RPMI7951 (cell line): ENCODE measurements around the gene NUDT2. TPM values are rescaled to one million over a fixed set of nuclear protein-coding genes. Genes with fewer than 3 reads are reported as not detected.
"Not testable (repeated sequence)": the region's sequence is repeated elsewhere in the genome, so short reads cannot be mapped to it uniquely, and the experiment has no call there.

Experiments
- DNase-seq: peaks from one replicate; pipeline ENCODE4 v3.0.0-alpha.2; 2012; ENCODE audit warnings: low read depth
- total RNA-seq: library from RNA; depleted of rRNA; stranded (reverse); fragments of >200 nt; shearing (Covaris generic); gene quantifications from 2 replicates; pipeline ENCODE4 v1.2.3, GENCODE V29; 2014

The NUDT2 gene
- total RNA-seq, 1 experiment from 2014 or later, result 40.6 TPM

DNA sequence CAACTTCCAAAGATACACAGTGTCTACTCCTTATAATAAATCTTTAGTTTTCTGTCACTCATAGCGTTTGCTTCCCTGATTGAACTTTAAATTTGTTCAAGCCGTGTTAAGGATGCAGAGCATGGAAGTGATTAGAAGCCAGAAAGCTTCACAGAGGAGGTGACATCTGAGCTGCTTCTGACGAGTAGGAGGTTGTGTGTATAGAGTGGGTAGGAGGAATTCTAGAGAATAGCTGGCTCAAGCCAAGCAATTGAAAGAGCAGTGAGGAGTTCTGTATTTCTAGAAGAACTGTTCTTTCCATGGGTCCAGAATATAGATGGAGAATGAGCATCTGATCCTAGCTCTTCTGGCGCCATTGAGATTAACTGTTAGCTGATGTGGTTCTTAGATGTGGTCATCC is 6.0 kb downstream of the NUDT2 start:
- no peak for DNase-seq

DNA sequence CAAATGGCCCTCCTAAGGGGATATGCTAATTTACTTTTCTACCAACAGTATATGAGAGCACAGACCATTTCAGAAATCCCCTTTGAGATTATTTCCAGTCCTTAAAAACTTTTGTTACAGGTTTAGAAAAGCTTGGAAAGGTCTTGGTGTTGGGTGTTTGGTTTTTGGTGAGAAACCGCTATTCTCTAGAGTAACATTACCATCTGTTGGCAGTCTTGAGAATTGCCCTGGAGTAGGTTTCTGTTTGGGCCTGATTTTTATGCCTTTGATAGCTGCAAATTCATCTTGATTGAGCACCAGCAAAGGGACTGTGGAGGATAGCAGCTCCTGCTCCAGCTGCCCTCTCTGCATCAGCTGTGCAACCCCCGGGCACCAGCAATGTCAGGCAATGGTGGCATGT is 8.0 kb downstream of the NUDT2 start:
- DNase-seq, result no peak

DNA sequence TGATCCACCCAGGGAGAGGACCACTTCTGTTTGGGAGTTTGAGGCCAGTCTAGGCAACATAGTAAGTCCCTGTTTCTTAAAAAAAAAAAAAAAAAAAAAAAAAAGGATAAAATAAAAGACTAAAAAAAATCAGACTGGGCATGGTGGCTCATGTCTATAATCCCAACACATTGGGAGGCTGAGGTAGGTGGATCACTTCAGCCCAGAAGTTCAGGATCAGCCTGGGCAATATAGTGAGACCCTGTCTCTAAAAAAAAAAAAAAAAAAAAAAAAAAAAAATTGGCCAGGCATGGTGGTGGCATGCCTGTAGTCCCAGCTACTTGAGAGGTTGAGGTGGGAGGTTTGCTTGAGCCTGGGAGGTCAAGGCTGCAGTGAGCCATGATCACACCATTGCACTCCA is 8.7 kb downstream of the NUDT2 start:
- DNase-seq, result not testable (repeated sequence)

DNA sequence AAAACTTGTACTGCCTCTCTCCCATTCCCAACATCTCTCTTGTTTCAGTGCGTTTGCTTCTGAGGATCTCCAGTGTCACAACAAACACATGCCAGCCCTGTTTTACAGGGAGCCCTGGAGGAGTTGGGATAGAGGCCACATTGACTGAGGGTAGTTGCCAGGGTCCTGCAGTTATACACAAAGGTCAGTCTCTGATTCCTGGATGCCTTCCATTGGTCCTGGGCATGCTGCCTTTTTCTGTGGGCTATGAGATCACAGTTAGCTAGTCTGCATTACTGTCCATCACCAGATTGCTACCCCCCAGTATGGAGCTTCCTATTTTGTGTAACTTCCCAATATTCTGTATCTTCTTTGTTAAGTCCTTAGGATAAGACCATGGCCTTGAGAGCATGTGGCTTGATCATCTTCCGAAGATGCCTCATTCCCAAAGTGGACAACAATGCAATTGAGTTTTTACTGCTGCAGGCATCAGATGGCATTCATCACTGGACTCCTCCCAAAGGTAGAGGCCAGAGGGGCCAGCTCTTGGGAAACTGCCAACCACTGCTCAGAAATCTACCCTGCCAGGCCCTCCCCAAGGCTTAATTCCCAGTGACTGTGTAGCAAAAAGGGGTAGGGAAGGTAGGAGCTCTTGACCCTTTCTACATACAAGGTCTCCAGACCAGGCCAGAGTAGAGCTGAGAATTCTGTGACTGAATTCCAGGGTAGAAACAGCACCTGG is 9.5 kb downstream of the NUDT2 start:
- DNase-seq, result no peak

DNA sequence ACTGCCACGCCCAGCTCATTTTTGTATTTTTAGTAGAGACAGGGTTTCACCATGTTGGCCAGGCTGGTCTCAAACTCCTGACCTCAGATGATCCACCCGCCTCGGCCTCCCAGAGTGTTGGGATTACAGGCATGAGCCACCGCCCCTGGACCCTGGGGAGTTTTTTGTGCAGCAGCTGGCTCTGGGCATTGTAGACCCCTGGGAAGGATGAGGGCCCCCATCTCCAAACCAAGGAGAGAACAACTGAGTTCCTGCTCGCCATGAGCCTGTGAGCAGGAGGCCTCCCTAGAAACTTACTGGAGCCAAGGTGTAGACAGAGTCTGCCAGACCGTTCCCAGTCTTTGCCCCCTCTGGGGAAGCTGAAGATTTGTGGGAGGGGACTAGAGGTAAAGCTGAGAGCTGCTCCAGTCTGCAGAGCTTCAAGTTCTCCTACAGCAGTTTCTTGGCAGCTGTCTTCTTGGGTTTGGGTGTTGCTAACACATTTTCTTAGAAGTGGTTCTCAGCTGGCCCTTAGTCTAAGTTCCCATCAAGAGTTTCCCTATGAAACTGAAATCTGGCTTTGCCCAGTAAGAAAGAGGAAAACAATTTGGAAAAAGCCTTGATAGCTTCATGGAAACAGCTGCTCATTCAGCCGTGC is 12.4 kb downstream of the NUDT2 start:
- no peak for DNase-seq

DNA sequence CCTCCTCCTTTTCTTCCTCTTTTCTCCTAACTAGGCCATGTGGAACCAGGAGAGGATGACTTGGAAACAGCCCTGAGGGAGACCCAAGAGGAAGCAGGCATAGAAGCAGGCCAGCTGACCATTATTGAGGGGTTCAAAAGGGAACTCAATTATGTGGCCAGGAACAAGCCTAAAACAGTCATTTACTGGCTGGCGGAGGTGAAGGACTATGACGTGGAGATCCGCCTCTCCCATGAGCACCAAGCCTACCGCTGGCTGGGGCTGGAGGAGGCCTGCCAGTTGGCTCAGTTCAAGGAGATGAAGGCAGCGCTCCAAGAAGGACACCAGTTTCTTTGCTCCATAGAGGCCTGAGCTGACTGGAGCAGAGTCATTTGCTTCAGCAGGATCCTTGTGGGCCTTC is 13.7 kb downstream of the NUDT2 start:
- DNase-seq, result no peak

DNA sequence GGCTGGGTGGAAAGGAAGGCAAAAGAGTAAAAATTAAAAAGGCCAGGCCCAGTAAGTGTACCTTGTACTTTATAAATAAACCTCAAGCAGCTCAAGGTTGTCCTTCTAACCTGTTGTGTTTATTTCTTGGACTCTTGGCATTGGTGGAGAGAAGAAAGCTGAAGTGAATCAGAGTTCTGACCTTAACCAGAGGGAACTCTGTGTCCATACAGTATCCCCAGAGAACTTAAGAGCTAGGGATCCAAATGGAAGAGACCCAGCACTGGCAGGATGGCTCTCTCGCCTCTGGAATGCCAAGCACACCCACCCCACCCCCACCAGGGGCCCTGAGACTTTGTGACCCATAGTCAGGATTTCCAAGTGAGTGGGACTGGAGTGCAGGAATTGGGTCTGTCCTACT is 14.2 kb downstream of the NUDT2 start:
- DNase-seq, result no peak

DNA sequence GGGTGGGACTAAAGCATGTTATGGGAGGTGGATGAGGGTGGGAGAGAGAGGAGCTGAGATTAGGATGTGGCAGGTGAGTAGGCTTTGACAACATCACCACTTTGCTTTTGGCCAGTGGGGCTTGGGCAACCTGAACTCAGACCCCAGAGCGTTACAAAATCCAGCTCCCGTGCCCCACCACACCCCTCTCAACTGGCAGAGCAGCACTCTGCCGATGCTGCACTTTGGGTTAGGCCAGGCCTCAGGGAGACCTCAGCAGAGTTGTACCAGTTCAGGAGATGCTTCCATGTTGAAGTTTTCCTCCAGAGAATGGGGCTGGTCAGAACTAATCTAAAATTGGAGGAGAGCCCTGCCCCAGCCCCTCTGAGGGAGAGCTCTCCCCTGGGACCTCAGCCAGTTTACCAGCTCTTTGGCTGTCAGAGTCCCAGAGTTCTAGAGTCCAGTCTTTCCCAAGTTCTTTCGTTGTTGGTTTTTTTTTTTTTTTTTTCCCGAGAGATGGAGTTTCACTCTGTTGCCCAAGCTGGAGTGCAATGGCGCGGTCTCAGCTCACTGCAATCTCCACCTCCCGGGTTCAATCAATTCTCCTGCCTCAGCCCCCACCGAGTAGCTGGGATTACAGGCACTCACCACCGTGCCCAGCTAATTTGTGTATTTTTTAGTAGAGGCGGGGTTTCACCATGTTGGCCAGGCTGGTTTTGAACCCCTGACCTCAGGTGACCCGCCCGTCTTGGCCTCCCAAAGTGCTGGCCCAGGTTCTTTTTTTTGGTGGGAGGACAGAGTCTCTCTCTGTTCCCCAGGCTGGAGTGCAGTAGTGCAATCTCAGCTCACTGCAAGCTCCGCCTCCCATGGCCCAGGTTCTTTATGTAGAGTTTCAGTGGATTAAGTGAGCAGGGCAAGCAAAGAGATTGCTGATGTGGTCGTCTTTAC is 17.8 kb downstream of the NUDT2 start:
- no peak for DNase-seq

DNA sequence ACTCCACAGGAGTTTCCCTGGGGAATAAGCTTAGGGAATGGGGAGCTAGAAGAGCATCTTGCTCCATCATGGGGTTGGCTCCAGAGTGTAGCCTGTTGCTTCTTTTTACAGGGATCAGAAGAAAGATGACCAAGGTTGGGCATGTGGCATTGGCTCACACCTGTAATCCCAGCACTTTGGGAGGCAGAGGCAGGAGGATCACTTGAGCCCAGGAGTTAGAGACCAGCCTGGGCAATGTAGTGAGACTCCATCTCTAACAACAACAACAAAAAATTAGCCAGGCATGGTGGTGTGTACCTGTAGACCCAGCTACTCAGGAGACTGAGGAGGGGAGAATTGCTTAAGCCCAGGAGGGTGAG is 18.4 kb downstream of the NUDT2 start:
- no peak for DNase-seq

DNA sequence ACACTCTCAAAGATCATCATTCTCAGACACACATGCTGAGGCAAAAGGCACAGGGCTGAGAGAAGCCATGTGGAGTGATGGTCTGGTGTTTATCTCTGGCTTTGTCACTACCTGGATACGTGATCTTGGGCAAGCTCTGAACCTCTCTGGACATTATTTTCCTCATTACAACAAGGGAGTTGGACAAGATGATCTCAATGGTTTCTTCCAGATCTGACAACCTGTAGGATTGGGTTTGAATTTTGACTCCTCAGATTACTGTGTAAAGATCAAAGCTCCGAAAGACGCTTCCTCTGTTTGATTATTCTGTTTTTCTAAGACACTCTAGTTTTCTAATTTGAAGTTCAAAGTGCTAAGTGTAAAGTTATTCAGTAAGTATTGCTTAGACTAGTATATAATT is 20.0 kb downstream of the NUDT2 start:
- DNase-seq, result no peak

DNA sequence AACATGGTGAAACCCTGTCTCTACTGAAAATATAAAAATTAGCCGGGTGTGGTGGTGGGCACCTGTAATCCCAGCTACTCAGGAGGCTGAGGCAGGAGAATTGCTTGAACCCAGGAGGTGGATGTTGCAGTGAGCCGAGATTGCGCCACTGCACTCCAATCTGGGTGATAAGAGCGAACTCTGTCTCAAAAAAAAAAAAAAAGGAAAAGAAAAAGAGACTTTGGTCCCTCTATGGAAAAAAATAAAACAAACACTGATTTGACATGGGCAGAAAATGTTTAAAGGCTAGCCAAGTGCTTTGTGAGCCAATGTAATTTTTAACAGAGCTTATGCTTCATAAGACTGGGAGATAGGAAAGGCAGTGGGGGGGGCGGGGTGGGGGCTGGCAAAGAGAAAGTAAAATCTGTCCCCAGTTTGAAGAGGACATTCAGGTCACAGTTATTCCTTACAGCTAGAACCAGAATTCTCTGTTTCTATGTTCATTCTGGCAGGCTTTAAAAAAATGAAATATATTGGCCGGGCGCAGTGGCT is 22.8 kb downstream of the NUDT2 start:
- DNase-seq, result not testable (repeated sequence)

DNA sequence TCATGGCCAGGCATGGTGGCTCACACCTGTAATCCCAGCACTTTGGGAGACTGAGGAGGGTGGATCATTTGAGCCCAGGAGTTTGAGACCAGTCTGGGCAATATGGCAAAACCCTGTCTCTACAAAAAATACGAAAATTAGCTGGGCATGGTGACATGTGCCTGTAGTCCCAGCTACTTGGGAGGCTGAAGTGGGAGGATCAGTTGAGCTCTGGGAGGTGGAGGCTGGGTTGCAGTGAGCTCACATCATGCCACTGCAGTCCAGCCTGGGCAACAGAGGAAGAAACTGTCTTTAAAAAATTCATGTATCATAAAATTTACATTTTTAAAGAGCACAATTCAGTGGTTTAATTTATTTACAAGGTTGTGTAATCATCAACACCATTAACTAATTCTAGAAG is 23.6 kb downstream of the NUDT2 start:
- DNase-seq, result not testable (repeated sequence)

DNA sequence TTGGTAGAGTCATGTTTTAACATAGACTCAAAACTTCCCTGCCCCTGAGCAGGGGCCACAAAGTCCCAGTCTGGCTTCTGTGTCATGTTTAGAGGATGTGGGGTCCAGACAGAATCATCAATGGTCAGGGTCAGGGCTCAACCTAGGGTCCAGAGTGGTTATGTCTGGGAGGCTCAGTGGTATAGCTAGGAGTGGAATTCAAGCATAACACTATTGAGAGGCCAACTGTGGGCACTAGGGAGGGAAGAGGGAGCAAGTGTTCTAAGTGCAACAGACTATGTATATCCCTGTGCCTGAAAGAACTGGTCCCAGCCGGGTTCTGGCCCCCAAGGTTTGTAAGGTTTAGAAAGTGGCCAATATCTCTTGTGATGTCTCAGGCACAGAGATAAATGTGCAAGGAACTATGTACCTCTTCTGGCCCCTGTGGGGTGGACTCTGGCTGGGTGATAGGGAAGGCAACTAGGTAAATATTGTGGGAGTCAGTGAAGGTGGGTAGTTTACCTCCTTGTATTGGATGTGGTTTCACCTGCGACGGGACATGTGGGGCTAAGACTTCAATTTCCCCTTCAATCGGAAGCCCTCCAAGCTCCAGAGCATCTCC is 33.3 kb downstream of the NUDT2 start:
- no peak for DNase-seq

DNA sequence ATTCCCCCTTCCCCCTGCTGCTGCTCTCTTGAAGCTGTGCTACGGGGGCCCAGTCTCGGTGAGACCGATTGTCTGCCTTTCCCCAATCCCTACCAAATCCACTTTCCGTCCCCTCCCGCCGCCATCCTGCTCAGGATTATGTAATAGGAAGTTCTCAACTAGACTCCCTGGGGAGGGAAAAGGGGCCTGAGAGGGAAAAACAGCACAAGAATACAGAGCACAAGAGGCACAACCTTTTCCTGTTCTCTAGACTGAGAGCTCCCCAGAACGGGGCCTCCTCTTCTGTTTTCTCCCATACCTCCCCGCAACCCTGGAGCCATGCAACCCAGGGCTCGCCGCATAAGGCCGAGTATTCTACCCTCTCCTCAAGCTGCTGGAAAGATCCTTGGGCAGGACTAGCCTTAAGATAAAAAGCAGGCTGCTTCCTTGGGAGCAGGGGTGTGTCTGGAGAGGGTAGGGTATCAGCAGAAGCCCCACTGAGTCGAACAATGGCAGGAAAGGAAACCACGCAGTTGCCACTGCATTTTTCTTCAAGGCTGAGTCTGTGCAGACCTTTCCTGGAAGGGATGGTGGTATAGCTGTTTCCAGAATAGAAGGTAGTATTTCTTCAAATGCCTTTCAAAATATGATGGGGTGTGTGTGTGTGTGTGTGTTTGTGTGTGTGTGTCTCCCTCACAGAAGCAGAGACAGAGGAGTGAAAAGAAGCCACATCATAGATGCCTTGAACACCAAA is 34.4 kb downstream of the NUDT2 start:
- DNase-seq, result no peak

DNA sequence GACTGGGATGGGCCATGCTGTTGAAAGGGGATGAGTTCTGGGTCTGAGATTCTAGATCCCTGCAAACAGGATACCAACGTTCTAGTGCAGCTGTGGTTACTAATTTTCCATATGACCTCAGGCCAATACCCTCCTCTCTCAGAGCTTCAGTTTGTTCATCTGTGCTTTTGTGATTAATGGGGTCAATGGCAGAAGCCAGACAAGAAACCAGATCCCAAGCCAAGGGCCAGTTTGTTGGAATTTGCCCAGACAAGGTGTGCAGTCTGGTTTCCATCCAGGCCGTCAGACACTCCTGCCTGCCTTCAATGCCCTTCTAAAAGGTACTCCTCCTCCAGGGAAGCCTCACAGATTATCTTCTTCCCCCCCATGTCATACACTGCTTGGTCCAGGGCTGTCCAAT is 35.9 kb downstream of the NUDT2 start:
- DNase-seq, result no peak

DNA sequence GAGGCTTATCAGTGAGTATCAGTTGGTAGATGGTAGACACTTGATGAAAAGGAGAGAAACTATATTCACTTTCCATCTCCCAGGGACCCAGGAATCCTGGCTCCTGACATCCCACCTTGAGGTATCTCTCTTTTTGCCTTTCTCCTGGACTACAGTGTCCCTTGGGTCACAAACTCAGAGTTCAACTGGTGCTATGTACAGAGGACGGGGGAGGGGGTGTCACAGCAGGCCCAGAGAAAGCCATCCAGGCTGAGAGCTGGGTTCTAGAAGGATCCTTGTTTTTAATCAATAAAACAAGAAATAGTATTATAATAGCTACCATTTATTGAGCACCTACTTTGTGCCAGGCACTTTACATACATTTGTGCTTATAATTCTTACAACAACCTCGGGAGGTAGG is 37.0 kb downstream of the NUDT2 start:
- DNase-seq, result no peak

DNA sequence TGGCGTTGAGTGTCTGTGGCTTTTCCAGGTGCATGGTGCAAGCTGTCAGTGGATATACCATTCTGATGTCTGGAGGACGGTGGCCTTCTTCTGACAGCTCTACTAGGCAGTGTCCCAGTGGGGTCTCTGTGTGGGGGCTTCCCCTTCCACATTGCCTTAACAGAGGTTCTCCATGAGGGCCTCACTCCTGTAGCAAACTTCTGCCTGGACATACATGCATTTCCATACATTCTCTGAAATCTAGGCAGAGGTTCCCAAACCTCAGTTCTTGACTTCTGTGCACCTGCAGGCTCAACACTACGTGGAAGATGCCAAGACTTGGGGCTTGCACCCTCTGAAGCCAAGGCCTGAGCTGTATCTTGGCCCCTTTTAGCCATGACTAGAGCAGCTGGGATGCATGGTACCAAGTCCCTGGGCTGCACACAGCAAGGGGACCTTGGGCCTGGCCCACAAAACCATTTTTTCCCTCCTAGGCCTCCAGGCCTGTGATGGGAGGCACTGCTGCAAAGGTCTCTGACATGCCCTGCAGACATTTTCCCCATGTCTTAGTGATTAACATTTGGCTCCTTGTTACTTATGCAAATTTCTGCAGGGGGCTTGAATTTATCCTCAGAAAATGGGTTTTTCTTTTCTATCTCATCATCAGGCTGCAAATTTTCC is 38.5 kb downstream of the NUDT2 start:
- not testable (repeated sequence) for DNase-seq

DNA sequence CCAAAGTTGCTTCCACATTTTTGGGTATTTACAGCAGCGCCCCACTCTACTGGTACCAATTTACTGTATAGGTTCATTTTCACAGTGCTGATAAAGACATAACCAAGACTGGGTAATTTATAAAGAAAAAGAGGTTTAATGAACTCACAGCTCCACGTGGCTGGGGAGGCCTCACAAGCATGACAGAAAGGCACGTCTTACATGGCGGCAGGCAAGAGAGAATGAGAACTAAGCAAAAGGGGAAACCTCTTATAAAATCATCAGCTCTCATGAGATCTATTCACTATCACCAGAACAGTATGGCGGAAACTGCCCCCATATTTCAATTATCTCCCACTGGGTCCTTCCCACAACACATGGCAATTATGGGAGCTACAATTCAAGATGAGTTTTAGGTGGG is 39.4 kb downstream of the NUDT2 start:
- not testable (repeated sequence) for DNase-seq

DNA sequence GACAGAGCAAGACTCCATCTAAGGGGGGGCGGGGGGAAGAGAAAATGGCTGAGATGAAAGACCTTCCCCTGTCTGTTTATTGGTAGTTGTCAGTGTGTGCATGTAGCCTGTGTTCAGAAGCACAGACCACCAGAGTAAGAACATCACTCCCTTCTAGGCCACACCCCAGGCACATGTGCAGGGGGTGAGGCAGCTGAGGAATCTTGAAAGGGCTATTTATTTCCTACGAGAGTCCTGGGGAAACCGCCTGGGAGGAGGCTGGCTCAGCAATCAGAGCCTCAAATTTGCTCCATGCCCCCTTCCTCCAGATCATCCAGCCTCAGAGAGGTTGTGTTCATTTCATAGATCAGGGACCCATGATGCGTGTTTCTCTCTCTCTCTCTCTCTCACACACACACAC is 40.3 kb downstream of the NUDT2 start:
- DNase-seq, result no peak

DNA sequence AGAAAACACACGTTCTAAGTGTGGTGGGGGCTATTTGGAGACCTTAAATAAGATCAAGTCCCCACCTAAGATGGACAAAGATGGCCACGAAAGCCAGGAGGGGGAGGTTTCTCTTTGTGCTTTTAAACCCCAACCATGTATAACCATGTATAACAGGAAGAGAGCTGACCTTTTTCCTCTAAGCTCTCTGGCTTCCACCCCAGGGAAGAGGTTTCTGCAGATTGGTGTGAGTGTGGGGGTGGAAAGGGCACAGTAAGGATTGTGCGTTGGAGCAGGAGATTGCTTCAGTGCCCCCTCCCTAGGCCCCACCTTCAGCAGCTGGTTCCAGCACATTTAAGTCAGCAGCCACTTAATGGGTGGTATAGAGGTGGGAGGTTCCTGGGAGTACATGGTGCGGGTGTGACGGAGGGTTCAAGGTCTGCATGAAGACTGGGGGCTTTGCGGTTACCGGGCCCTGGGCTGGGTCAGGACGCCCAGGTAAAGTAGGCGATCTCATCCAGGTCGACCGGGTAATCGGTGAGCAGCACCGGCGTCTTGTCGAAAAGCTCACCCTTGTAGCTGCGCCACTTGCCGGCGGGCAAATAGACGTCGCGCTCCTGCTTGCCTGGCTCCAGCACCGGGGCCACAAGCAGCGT is 41.1 kb downstream of the NUDT2 start:
- DNase-seq, result no peak
